Mesodermal cell (in vitro differentiated cells): ENCODE measurements around the gene SYCP2.

Experiments
- H3K27ac ChIP-seq: 2 replicates; pipeline ENCODE4 v1.7.0; 2013; ENCODE audit warnings: mild to moderate bottlenecking, low read depth, low read length, moderate library complexity; ENCODE audit not compliant: severe bottlenecking
- H3K36me3 ChIP-seq: 2 replicates; pipeline ENCODE4 v1.7.1; 2013; ENCODE audit warnings: mild to moderate bottlenecking, low read length, moderate library complexity; ENCODE audit not compliant: control insufficient read depth, insufficient read depth
- H3K4me1 ChIP-seq: one replicate; pipeline ENCODE4 v1.7.1; 2013; ENCODE audit warnings: mild to moderate bottlenecking, low read length; ENCODE audit not compliant: insufficient read depth, control insufficient read depth, poor library complexity, severe bottlenecking
- H3K4me3 ChIP-seq: 2 replicates; pipeline ENCODE4 v1.7.0; 2013; ENCODE audit warnings: low read length, control low read depth, mild to moderate bottlenecking; ENCODE audit not compliant: insufficient read depth, poor library complexity, severe bottlenecking; ENCODE audit errors: extremely low read depth
- H3K9me3 ChIP-seq: 2 replicates; pipeline ENCODE4 v1.7.1; 2013; ENCODE audit warnings: mild to moderate bottlenecking, low read length, moderate library complexity; ENCODE audit not compliant: control insufficient read depth
- WGBS, 2 experiments: methylation state at CpG; one replicate each; pipeline ENCODE4 v1.1.5; 2013; ENCODE audit warnings: missing lambda C conversion rate in 2 of 2; ENCODE audit not compliant: insufficient coverage in 2 of 2; 5-methylcytosine and 5-hydroxymethylcytosine counted together

SYCP2 gene

DNA sequence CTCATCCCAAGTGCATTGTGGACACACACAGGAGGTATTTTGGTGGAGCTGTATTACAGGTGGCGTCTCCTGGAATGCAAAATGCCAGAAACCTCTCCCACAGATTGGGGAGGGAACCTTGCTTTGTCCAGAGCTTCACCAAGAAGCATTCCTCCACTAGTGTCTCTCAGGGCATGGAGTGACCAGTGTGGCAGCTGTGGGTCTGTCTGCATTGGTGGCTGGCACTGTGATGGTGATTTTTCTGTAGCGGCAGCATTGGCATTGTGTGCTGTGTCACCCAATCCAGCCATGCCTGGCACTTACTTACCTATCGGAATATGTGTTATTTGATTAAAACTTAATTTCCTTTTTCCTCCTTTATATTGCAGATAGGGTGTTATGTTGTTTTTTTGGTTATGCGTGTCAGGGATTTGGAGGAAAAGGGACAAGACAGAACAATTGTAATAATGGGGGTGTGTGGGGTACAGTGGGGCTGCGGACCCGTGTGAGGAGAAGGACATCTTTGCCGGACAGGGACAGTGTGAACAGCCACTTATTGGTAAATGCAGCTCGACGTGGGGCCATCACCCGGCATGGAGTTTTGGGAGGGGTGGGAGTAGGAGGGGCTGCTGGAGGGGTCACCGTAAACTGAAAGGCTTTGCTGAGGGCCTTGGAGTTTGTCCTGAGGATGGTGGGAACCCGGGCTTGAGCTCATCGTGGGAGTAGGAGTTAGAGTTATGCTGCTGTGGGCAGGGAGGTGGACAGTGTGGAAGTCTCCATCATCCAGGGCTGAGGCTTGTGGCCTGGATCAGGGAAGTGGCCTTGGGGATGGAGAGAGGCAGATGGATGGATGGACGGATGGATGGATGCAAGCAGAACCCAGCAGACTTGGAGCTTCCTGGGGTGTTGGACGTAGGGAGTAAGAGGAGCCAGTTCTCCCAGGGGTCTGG is 105.0 kb downstream of the SYCP2 start:
- Histone ChIP-seq H3K27ac (no peak overlapping the region), H3K9me3 (no peaks in the 10 kb centered on the region), H3K4me1 (no peaks in the 10 kb centered on the region), H3K36me3 (no peaks in the 10 kb centered on the region), H3K4me3 (no peak overlapping the region)
- 86 to 90% methylated on average over 9 to 11 of the region's 15 CpGs for WGBS, 2 experiments

GRCh38 chr20:59827138-59828056 is 106.0 kb downstream of the SYCP2 start:
- H3K4me3 ChIP-seq: no peak overlapping the region
- no peak overlapping the region for H3K27ac ChIP-seq
- no peaks in the 10 kb centered on the region for H3K9me3 ChIP-seq
- 75 to 81% methylated on average over 13 to 16 of the region's 16 CpGs for WGBS, 2 experiments
- no peaks in the 10 kb centered on the region for H3K36me3 ChIP-seq
- H3K4me1 ChIP-seq: no peaks in the 10 kb centered on the region

DNA sequence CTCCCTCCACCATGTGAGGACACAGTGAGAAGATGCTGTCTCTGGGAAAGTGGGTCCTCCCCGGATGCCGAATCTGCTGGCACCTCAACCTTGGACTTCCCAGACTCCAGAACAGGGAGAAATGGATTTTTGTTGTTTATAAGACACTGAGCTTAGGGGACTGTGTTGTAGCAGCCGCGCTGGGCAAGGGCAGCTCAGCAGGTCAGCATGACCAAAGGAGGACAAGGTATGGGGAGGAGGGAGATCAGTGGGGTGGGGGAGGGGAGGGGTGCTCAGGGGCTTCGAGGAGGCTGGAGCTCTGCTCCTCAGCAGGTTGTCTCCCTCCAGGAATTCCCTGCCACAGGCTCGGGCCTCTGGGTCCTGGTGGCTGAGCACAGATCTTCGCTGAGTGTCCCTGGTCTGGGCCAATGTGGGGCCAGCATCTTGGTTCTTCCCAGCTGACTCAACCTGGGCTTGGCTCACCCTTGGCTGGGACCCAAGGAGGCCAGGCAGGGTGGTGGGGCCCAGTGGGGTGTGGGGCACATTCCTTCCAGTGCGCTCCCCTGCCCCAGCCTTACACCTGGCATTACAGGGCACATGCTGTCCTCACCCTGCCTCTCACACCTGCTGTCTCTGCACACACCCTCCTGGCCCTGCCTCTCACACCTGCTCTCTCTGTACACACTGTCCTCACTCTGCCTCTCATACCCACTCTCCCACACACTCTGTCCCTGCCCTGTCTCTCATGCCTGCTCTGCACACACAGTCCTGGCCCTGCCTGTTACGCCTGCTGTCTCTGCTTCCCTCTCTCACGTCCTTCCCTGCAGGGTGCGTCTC is 107.3 kb downstream of the SYCP2 start:
- H3K9me3 ChIP-seq: no peaks in the 10 kb centered on the region
- no peak overlapping the region for H3K27ac ChIP-seq
- H3K4me3 ChIP-seq: no peak overlapping the region
- no peaks in the 10 kb centered on the region for H3K36me3 ChIP-seq
- 67 to 89% methylated on average over 8 to 11 of the region's 11 CpGs for WGBS, 2 experiments
- no peaks in the 10 kb centered on the region for H3K4me1 ChIP-seq

- Histone ChIP-seq H3K9me3 (no peaks in the 10 kb centered on the region), H3K36me3 (no peaks in the 10 kb centered on the region), H3K4me1 (no peaks in the 10 kb centered on the region), H3K4me3 (no peak overlapping the region), H3K27ac (no peak overlapping the region)
- WGBS, 2 experiments: 97 to 100% methylated on average over 2 to 3 of the region's 4 CpGs
Observed at GRCh38 chr20:59825563-59825920, 107.9 kb downstream of the SYCP2 start.

DNA sequence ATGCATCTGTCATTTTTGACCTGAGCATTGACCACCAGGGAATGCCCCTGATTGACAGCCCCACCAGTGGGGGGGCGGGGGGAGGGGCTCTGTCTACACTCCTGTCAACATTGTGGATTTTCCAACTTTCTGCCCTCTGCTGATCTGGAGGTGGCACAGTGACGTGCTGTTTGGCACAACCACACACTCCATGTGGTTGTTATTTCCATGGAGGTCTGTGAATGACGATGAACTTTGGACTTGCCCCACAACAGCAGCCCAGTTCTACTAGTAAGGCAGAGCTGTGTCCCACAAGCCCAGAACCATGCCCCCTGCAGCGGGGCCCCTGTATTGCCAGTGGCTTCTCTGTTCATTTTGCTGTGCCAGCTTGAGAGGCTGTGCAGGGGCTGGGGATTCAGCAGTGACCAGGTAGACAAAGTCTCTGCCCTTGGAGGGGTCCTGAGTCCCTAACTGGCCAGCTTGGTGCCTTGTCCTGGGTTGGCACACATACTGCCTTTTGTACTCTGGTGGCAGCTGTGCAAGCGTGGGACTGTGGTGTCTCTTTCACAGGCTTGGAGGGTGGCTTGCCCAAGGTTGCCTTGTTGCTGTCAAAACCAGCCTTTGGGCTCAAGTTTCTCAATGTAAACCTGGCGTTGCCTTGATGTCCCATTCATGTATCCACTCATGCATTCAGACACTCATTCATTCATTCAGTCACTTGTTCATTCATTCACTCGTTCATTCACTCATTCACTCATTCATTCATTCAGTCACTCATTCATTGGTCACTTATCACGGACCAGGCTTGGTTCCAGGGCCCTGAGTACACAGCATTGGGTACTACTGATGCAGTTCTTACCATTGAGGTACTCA is 108.5 kb downstream of the SYCP2 start:
- no peaks in the 10 kb centered on the region for H3K9me3 ChIP-seq
- no peak overlapping the region for H3K4me3 ChIP-seq
- no peak overlapping the region for H3K27ac ChIP-seq
- H3K36me3 ChIP-seq: no peaks in the 10 kb centered on the region
- H3K4me1 ChIP-seq: no peaks in the 10 kb centered on the region
- 77 to 78% methylated on average over 7 of the region's 8 CpGs for WGBS, 2 experiments

- WGBS, 2 experiments: 82 to 83% methylated on average over 2 to 4 of the region's 8 CpGs
- Histone ChIP-seq H3K9me3 (no peaks in the 10 kb centered on the region), H3K4me1 (no peaks in the 10 kb centered on the region), H3K4me3 (no peak overlapping the region), H3K36me3 (no peaks in the 10 kb centered on the region), H3K27ac (no peak overlapping the region)
Observed at GRCh38 chr20:59823491-59824259, 109.8 kb downstream of the SYCP2 start.

DNA sequence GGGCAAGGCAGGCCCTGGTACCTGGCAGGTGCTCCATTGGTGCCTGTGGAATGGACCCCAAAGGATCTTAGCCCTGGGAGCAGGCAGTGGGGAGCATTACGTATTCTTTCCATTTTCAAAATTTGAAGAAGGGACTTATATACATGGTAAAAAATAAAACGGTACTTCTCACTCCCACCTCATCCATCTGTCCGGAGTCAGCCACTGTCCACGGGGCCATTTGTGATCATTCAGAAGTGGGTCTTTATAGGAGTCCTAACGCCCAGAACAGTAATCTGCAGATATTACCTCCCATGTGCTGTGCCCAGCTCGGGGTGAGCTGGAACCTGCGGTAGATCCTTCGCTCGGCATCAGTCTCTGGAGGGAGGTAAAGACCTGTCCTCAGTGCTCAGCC is 110.4 kb downstream of the SYCP2 start:
- Histone ChIP-seq H3K4me1 (no peaks in the 10 kb centered on the region), H3K9me3 (no peaks in the 10 kb centered on the region), H3K27ac (no peak overlapping the region), H3K36me3 (no peaks in the 10 kb centered on the region), H3K4me3 (no peak overlapping the region)
- 61 to 83% methylated on average over 5 to 7 of the region's 9 CpGs for WGBS, 2 experiments

DNA sequence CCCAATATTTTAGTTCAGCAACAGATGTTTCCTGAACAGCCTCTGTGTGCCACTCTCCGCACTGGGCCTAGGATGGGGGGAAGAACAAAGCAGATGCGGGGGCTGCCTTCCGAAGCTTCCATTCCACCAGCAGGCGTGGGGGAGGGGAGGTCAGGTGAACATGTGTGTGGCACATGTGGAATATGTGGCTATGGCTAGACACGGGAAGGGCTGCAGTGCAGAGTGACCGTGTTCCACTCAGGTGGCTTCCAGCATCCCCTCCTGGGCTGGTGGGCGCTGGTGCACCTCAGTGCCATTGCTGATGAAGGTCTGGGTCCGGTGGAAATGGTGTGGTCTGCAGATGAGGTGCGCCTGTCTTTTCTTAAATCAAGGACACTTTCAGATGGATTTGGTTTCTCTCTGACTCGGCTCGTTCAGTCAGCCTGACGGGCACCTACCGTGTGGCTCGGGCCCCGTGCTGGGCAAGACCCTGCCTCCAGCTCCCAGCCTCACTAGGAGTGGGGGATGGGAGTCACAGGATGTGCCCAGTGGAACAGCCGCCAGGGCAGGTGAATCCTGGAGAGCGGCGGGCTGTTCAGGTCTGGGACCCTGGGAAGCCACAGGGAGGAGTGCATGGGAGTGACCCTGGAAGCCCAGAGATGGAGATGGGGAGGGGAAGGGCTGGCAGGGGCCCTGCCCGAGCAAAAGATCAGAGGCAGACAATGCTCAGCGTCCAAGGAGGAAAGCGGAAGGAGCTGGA is 111.0 kb downstream of the SYCP2 start:
- no peaks in the 10 kb centered on the region for H3K4me1 ChIP-seq
- no peak overlapping the region for H3K27ac ChIP-seq
- no peaks in the 10 kb centered on the region for H3K36me3 ChIP-seq
- no peak overlapping the region for H3K4me3 ChIP-seq
- no peaks in the 10 kb centered on the region for H3K9me3 ChIP-seq
- WGBS, 2 experiments: 81 to 92% methylated on average over 17 to 20 of the region's 21 CpGs

DNA sequence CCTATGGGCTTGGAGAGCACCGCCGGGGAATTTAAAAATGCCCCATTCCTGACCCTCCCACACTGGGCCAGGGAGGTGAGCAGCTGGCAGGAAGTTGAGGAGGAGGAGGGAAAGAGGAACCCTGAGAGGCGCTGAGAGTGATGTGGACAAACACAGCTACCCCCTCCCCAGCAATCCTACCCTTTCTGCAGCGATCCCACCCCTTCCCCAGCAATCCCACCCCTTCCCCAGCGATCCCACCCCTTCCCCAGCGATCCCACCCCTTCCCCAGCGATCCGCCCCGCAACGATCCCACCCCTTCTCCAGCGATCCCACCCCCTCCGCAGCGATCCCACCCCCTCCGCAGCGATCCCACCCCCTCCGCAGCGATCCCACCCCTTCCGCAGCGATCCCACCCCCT is 111.6 kb downstream of the SYCP2 start:
- Histone ChIP-seq H3K4me1 (no peaks in the 10 kb centered on the region), H3K36me3 (no peaks in the 10 kb centered on the region), H3K9me3 (no peaks in the 10 kb centered on the region), H3K4me3 (no peak overlapping the region), H3K27ac (no peak overlapping the region)
- 60% methylated on average over 1 of the region's 19 CpGs; no CpG with 5 or more reads in 1 of the 2 experiments for WGBS, 2 experiments
